MM.1S (cell line): Measurements from ENCODE around the gene RBBP5.

Source experiments
- DNase-seq: peaks from one replicate; pipeline ENCODE4 v3.0.0-alpha.2; 2015
- H2AFZ ChIP-seq: fragments of 300-600 bp; sonication (generic); 2 replicates; pipeline ENCODE4 v1.6.0; 2016; ENCODE audit warnings: antibody characterized with exemption, low read length
- H3F3A ChIP-seq: fragments of 300-600 bp; sonication (generic); 2 replicates; pipeline ENCODE4 v1.6.1; 2016; ENCODE audit warnings: mild to moderate bottlenecking, antibody characterized with exemption, low read length, moderate library complexity, mixed read lengths; ENCODE audit not compliant: insufficient read depth
- H3K27ac ChIP-seq: fragments of 300-600 bp; sonication (generic); 2 replicates; pipeline ENCODE4 v1.5.1; 2016; ENCODE audit warnings: mild to moderate bottlenecking, low read length
- H3K27me3 ChIP-seq: fragments of 300-600 bp; sonication (generic); replicated peaks from 2 replicates; pipeline ENCODE4 v1.6.0; 2016; ENCODE audit warnings: low read length; ENCODE audit not compliant: insufficient read depth
- H3K36me3 ChIP-seq: fragments of 300-600 bp; sonication (generic); replicated peaks from 2 replicates; pipeline ENCODE4 v1.6.1; 2016; ENCODE audit warnings: mild to moderate bottlenecking, low read length, mixed read lengths; ENCODE audit not compliant: insufficient read depth
- H3K4me1 ChIP-seq: fragments of 300-600 bp; sonication (generic); 2 replicates; pipeline ENCODE4 v1.6.1; 2016; ENCODE audit warnings: low read length, mixed read lengths
- H3K4me2 ChIP-seq: fragments of 300-600 bp; sonication (generic); 2 replicates; pipeline ENCODE4 v1.6.0; 2016; ENCODE audit warnings: low read depth, low read length
- H3K4me3 ChIP-seq: fragments of 300-600 bp; sonication (generic); 2 replicates; pipeline ENCODE4 v1.5.1; 2016; ENCODE audit warnings: low read length, mixed read lengths
- H3K79me2 ChIP-seq: fragments of 300-600 bp; sonication (generic); 2 replicates; pipeline ENCODE4 v1.6.1; 2016; ENCODE audit warnings: mixed run types, low read length, mixed read lengths
- H3K9ac ChIP-seq: fragments of 300-600 bp; sonication (generic); 2 replicates; pipeline ENCODE4 v1.6.1; 2016; ENCODE audit warnings: low read length, mixed read lengths
- H3K9me2 ChIP-seq: fragments of 300-600 bp; sonication (generic); replicated peaks from 2 replicates; pipeline ENCODE4 v1.6.1; 2016; ENCODE audit warnings: mild to moderate bottlenecking, low read length, mixed read lengths; ENCODE audit not compliant: insufficient read depth
- H3K9me3 ChIP-seq: fragments of 300-600 bp; sonication (generic); replicated peaks from 2 replicates; pipeline ENCODE4 v1.6.1; 2016; ENCODE audit warnings: mild to moderate bottlenecking, low read length, mixed read lengths; ENCODE audit not compliant: insufficient read depth
- H4K20me1 ChIP-seq: fragments of 300-600 bp; sonication (generic); 2 replicates; pipeline ENCODE4 v1.6.1; 2016; ENCODE audit warnings: mild to moderate bottlenecking, low read length, moderate library complexity, mixed read lengths; ENCODE audit not compliant: insufficient read depth
- EZH2 ChIP-seq: fragments of 300-600 bp; sonication (generic); optimal IDR thresholded peaks from 2 replicates; pipeline ENCODE3; 2017; ENCODE audit warnings: low read depth, mild to moderate bottlenecking, antibody characterized with exemption, low read length, mixed read lengths
- EZH2phosphoT487 ChIP-seq: fragments of 300-600 bp; sonication (generic); IDR thresholded peaks from 2 replicates; pipeline ENCODE4 v1.6.1; 2018; ENCODE audit warnings: antibody characterized with exemption, low read length
- TF ChIP-seq, protein P1 (sequence below): fragments of 300-600 bp; sonication (generic); IDR thresholded peaks from 2 replicates; pipeline ENCODE4 v1.5.1; 2016; ENCODE audit warnings: antibody characterized with exemption, low read length, mixed read lengths

The RBBP5 gene

DNA sequence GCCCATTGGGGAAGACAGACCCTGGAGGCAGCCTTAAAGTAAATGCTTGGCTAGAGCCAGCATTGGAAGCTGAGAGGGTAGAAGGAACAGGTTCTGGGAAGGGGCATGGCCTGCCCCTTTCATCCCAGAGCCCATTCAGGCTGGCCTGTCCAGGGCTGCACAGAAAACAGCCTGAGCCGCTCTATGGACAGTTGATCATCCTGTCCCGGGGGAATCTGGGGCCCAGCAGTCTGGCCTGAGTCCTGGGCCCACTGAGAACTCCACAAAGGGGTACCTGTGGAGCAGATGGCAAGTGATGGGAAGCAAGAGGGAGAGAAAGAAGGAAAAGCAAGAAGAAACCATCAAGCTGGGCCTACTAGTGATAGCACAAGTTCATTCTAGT is 50.8 kb downstream of the RBBP5 start:
- TF ChIP-seq EZH2 = no peak
- TF ChIP-seq EZH2phosphoT487 = no peak
- TF ChIP-seq, protein P1, sequence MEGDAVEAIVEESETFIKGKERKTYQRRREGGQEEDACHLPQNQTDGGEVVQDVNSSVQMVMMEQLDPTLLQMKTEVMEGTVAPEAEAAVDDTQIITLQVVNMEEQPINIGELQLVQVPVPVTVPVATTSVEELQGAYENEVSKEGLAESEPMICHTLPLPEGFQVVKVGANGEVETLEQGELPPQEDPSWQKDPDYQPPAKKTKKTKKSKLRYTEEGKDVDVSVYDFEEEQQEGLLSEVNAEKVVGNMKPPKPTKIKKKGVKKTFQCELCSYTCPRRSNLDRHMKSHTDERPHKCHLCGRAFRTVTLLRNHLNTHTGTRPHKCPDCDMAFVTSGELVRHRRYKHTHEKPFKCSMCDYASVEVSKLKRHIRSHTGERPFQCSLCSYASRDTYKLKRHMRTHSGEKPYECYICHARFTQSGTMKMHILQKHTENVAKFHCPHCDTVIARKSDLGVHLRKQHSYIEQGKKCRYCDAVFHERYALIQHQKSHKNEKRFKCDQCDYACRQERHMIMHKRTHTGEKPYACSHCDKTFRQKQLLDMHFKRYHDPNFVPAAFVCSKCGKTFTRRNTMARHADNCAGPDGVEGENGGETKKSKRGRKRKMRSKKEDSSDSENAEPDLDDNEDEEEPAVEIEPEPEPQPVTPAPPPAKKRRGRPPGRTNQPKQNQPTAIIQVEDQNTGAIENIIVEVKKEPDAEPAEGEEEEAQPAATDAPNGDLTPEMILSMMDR = no peak
- no peak overlapping the region for H3K9ac ChIP-seq
- no peaks in the 10 kb centered on the region for H3K4me1 ChIP-seq
- no peaks in the 10 kb centered on the region for H3K36me3 ChIP-seq
- H3K27ac ChIP-seq = no peak overlapping the region
- H3K27me3 ChIP-seq = no peaks in the 10 kb centered on the region; the same call in 1 of the 2 replicates
- H3K9me2 ChIP-seq = no peaks in the 10 kb centered on the region
- no peaks in the 10 kb centered on the region for H3K9me3 ChIP-seq
- no peak overlapping the region for H2AFZ ChIP-seq
- H3F3A ChIP-seq = no peaks in the 10 kb centered on the region
- no peaks in the 10 kb centered on the region for H4K20me1 ChIP-seq
- H3K4me2 ChIP-seq = no peak overlapping the region
- DNase-seq = no peak
- no peaks in the 10 kb centered on the region for H3K79me2 ChIP-seq
- no peak overlapping the region for H3K4me3 ChIP-seq

DNA sequence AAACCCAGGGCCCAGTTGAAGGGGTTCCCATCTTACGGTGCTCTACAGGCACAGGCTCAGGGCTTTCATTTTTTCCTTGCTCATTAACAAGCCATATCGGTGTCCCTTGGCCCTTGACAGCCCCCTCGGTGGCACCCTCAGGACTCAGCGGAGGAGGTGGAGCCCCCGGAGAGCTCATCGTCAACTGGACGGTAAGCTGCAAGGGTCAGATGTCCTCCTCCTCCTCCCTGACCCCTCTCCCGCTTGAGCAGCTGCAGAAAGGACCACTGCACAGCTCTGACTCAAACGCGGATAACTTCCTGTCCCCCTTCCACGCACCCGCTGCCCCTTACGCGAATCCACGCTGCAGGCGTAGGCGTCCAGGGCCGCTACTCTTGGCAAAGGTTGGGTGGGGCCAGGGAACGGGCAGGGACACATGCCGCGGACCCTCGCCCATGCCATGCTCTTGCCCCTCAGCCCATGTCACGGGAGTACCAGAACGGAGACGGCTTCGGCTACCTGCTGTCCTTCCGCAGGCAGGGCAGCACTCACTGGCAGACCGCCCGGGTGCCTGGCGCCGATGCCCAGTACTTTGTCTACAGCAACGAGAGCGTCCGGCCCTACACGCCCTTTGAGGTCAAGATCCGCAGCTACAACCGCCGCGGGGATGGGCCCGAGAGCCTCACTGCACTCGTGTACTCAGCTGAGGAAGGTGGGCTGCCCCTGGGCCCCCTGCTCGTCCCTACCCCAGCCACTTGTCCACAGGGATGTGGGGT is 52.2 kb downstream of the RBBP5 start:
- no peak for DNase-seq
- no peak overlapping the region for H2AFZ ChIP-seq
- H4K20me1 ChIP-seq = no peaks in the 10 kb centered on the region
- no peaks in the 10 kb centered on the region for H3K9me2 ChIP-seq
- no peaks in the 10 kb centered on the region for H3K4me1 ChIP-seq
- H3K9me3 ChIP-seq = no peaks in the 10 kb centered on the region
- TF ChIP-seq, protein P1 = no peak
- TF ChIP-seq EZH2 (no peak), EZH2phosphoT487 (no peak)
- no peaks in the 10 kb centered on the region; the same call in 1 of the 2 replicates for H3K27me3 ChIP-seq
- no peaks in the 10 kb centered on the region for H3F3A ChIP-seq
- no peaks in the 10 kb centered on the region for H3K79me2 ChIP-seq
- H3K4me2 ChIP-seq = no peak overlapping the region
- no peaks in the 10 kb centered on the region for H3K36me3 ChIP-seq
- H3K27ac ChIP-seq = no peak overlapping the region
- no peak overlapping the region for H3K4me3 ChIP-seq
- H3K9ac ChIP-seq = no peak overlapping the region

DNA sequence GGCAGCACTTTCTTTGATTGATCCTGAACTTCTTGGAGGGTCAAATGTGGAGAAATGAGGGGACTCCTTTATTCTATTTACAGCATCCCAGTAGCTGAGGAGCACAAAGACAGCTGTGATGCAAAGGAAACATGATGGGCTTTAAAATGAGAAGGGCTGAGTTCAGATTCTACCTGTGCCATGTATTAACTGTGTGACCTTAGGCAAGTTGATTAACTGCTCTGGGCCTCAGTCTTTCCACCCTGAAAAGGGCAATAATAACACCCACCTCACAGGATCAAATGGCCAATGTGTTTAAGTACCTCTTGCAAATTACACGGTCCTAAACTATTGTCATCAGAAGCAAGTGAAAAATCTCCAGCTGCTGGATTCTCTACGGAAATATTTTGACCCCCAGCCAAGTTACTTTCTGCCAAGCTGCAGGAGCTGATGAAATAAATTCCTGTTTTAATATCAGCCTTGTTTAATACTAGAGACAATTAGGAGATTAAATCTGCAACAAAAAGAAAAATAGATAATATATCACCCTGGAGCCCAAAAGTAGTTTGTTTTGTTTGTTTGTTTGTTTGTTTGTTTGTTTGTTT is 53.2 kb downstream of the RBBP5 start:
- H4K20me1 ChIP-seq = no peaks in the 10 kb centered on the region
- no peaks in the 10 kb centered on the region; the same call in 1 of the 2 replicates for H3K27me3 ChIP-seq
- no peak overlapping the region for H3K4me3 ChIP-seq
- no peaks in the 10 kb centered on the region for H3K9me3 ChIP-seq
- H3K4me2 ChIP-seq = no peak overlapping the region
- no peak overlapping the region for H3K27ac ChIP-seq
- H3K79me2 ChIP-seq = no peaks in the 10 kb centered on the region
- no peaks in the 10 kb centered on the region for H3K4me1 ChIP-seq
- no peaks in the 10 kb centered on the region for H3F3A ChIP-seq
- no peak overlapping the region for H3K9ac ChIP-seq
- no peaks in the 10 kb centered on the region for H3K36me3 ChIP-seq
- no peak for TF ChIP-seq EZH2
- TF ChIP-seq, protein P1 = no peak
- no peak for TF ChIP-seq EZH2phosphoT487
- no peaks in the 10 kb centered on the region for H3K9me2 ChIP-seq
- H2AFZ ChIP-seq = no peak overlapping the region
- no peak for DNase-seq
